Liver (tissue), 9 donors: ENCODE results near the gene MFSD1. TPM values are rescaled to one million over a fixed set of nuclear protein-coding genes. Genes with fewer than 3 reads are reported as not detected.

Experiments used
- DNase-seq: peaks from one replicate; pipeline ENCODE4 v3.0.0-alpha.2; 2017; ENCODE audit warnings: low spot score
- H3K27ac ChIP-seq, 2 donors: one replicate each; pipeline ENCODE4 v1.7.0; 2013; ENCODE audit warnings: inconsistent platforms in 2 of 2, low read length in 2 of 2, control low read depth in 1 of 2, low read depth in 1 of 2, mild to moderate bottlenecking in 1 of 2
- H3K27me3 ChIP-seq, 4 donors: one replicate each; pipeline versions ENCODE4 v1.6.1 to v1.7.0; 2013; ENCODE audit warnings: low read length in 3 of 4, inconsistent platforms in 1 of 4, mild to moderate bottlenecking in 1 of 4, moderate library complexity in 1 of 4; ENCODE audit not compliant: control insufficient read depth in 4 of 4, insufficient read depth in 4 of 4
- H3K36me3 ChIP-seq, 4 donors: one replicate each; pipeline versions ENCODE4 v1.6.1 to v1.7.0; 2013; ENCODE audit warnings: low read length in 3 of 4, mild to moderate bottlenecking in 3 of 4, low read depth in 1 of 4, moderate library complexity in 1 of 4; ENCODE audit not compliant: control insufficient read depth in 4 of 4, insufficient read depth in 3 of 4
- H3K4me1 ChIP-seq, 4 donors: one replicate each; pipeline versions ENCODE4 v1.6.1 to v1.7.0; 2013; ENCODE audit warnings: low read length in 3 of 4, mild to moderate bottlenecking in 3 of 4, moderate library complexity in 1 of 4; ENCODE audit not compliant: control insufficient read depth in 4 of 4, insufficient read depth in 4 of 4
- H3K4me3 ChIP-seq, 3 donors: one replicate each; pipeline versions ENCODE4 v1.6.1 to v1.7.0; 2013; ENCODE audit warnings: low read length in 3 of 3, control low read depth in 1 of 3, low read depth in 1 of 3, mild to moderate bottlenecking in 1 of 3
- H3K9ac ChIP-seq, 2 donors: one replicate each; pipeline ENCODE4 v1.7.0; 2013; ENCODE audit warnings: low read length in 2 of 2, mild to moderate bottlenecking in 2 of 2, moderate library complexity in 2 of 2, control low read depth in 1 of 2, low read depth in 1 of 2
- H3K9me3 ChIP-seq, 4 donors: one replicate each; pipeline versions ENCODE4 v1.6.1 to v1.7.0; 2013; ENCODE audit warnings: low read length in 3 of 4; ENCODE audit not compliant: control insufficient read depth in 4 of 4
- ATF3 ChIP-seq: IDR thresholded peaks from 2 replicates; pipeline ENCODE4 v1.6.1; 2016; ENCODE audit warnings: antibody characterized with exemption
- EGR1 ChIP-seq, 2 donors: IDR thresholded peaks; 2 replicates each; pipeline ENCODE4 v1.6.1; 2016 to 2018; ENCODE audit warnings: antibody characterized with exemption in 2 of 2, low read depth in 2 of 2
- FOXA1 ChIP-seq: IDR thresholded peaks from 2 replicates; pipeline ENCODE4 v1.6.1; 2016; ENCODE audit warnings: antibody characterized with exemption
- FOXA2 ChIP-seq: IDR thresholded peaks from 2 replicates; pipeline ENCODE4 v1.6.1; 2016; ENCODE audit warnings: antibody characterized with exemption
- GABPA ChIP-seq, 2 donors: IDR thresholded peaks in 1 of 2; conservative IDR thresholded peaks in 1 of 2; 2 replicates each; pipeline ENCODE4 v1.6.1; 2016; ENCODE audit warnings: antibody characterized with exemption in 2 of 2, mild to moderate bottlenecking in 1 of 2, moderate library complexity in 1 of 2
- HNF4A ChIP-seq, 2 donors: conservative IDR thresholded peaks; 2 replicates each; pipeline ENCODE4 v1.6.1; 2016; ENCODE audit warnings: antibody characterized with exemption in 2 of 2, mild to moderate bottlenecking in 2 of 2
- HNF4G ChIP-seq: IDR thresholded peaks from 2 replicates; pipeline ENCODE4 v1.6.1; 2016; ENCODE audit warnings: antibody characterized with exemption
- NR2F2 ChIP-seq: IDR thresholded peaks from 2 replicates; pipeline ENCODE4 v1.6.1; 2016; ENCODE audit warnings: antibody characterized with exemption
- RAD21 ChIP-seq, 2 donors: IDR thresholded peaks; 2 replicates each; pipeline ENCODE4 v1.6.1; 2016; ENCODE audit warnings: antibody characterized with exemption in 2 of 2, mild to moderate bottlenecking in 2 of 2
- REST ChIP-seq: IDR thresholded peaks from 2 replicates; pipeline ENCODE4 v1.6.1; 2016; ENCODE audit warnings: antibody characterized with exemption, mild to moderate bottlenecking
- RXRA ChIP-seq, 2 donors: IDR thresholded peaks; 2 replicates each; pipeline ENCODE4 v1.6.1; 2017 to 2018; ENCODE audit warnings: antibody characterized with exemption in 2 of 2, mild to moderate bottlenecking in 1 of 2
- SP1 ChIP-seq: IDR thresholded peaks from 2 replicates; pipeline ENCODE4 v1.6.1; 2018; ENCODE audit warnings: antibody characterized with exemption, mild to moderate bottlenecking
- TAF1 ChIP-seq: conservative IDR thresholded peaks from 2 replicates; pipeline ENCODE4 v1.6.1; 2016; ENCODE audit warnings: antibody characterized with exemption, mild to moderate bottlenecking
- YY1 ChIP-seq: IDR thresholded peaks from 2 replicates; pipeline ENCODE4 v1.6.1; 2016; ENCODE audit warnings: antibody characterized with exemption, mild to moderate bottlenecking
- ZBTB33 ChIP-seq: IDR thresholded peaks from 2 replicates; pipeline ENCODE4 v1.6.1; 2016; ENCODE audit warnings: antibody characterized with exemption
- WGBS: extraction: QIAGEN DNeasy Blood & Tissue Kit; methylation state at CpG from one replicate; pipeline ENCODE4 v1.1.7; 2013; 5-methylcytosine and 5-hydroxymethylcytosine counted together
- polyA plus RNA-seq, 2 donors: library from polyadenylated mRNA; stranded (reverse) in 1 of 2; unstranded in 1 of 2; fragments of 200-250 nt in 1 of 2; fragments of >200 nt in 1 of 2; fragmentation: Nextera tagmentation in 1 of 2; extraction: Ambion mirVana in 1 of 2; gene quantifications; one replicate each; pipeline versions ENCODE4 v1.2.1 to v1.2.3, GENCODE V29; 2013 to 2015
- total RNA-seq, 2 donors: library from RNA; depleted of rRNA; stranded (reverse); fragments of >200 nt; gene quantifications; one replicate each; pipeline ENCODE4 v1.2.3, GENCODE V29; 2014
- TF ChIP-seq, protein P1 (sequence below): fragments of 150-350 bp; IDR thresholded peaks from 2 replicates; pipeline ENCODE4 v1.5.1; 2017; ENCODE audit warnings: improper control_type of control experiment, low read depth, low read length; ENCODE audit not compliant: missing input control
- TF ChIP-seq, protein P2 (sequence below): IDR thresholded peaks from 2 replicates; pipeline ENCODE4 v1.6.1; 2016; ENCODE audit warnings: antibody characterized with exemption
- donor health status: healthy.
- donor health status: healthy.
- donor health status: healthy.
- donor health status: healthy.
- donor health status: healthy.

Gene MFSD1
- total and polyA plus RNA-seq, 4 donors, result 30.4 to 84.7 (median 60.3) TPM

DNA sequence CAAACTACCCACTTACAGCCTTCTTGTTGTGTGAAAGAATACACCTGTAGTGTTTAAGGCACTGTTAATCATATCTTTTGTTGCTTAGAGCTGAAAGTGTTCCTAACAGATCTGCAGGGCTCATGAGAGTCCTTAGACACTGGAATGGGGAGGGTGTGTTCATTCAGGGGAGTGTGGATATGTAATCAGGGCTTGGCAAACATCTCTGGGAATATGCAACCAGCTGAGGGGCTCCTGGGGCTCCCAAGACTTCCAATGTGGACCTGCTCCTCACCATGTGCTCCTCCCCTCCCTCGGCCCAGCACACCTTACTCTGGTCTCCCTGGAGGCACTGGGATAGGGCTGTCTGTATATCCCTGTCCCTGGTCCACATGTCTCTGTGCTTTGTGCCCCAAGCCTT lies 30.3 kb upstream of the MFSD1 start:
- Histone ChIP-seq H3K4me3 (no peak overlapping the region), H3K36me3 (no peaks in the 10 kb centered on the region), H3K27me3 (no peaks in the 10 kb centered on the region), H3K9me3 (no peaks in the 10 kb centered on the region), H3K27ac (no peak overlapping the region), H3K4me1 (peaks cover 0 to 4% (median 0%) of the 10 kb centered on the region in 4 donors), H3K9ac (no peak overlapping the region)
- DNase-seq, result no peak
- 94% methylated on average over 1 of the region's 1 CpG for WGBS
- TF ChIP-seq, protein P1, sequence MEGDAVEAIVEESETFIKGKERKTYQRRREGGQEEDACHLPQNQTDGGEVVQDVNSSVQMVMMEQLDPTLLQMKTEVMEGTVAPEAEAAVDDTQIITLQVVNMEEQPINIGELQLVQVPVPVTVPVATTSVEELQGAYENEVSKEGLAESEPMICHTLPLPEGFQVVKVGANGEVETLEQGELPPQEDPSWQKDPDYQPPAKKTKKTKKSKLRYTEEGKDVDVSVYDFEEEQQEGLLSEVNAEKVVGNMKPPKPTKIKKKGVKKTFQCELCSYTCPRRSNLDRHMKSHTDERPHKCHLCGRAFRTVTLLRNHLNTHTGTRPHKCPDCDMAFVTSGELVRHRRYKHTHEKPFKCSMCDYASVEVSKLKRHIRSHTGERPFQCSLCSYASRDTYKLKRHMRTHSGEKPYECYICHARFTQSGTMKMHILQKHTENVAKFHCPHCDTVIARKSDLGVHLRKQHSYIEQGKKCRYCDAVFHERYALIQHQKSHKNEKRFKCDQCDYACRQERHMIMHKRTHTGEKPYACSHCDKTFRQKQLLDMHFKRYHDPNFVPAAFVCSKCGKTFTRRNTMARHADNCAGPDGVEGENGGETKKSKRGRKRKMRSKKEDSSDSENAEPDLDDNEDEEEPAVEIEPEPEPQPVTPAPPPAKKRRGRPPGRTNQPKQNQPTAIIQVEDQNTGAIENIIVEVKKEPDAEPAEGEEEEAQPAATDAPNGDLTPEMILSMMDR, result no peak
- TF ChIP-seq RXRA (IDR thresholded peaks at IDR 0.05) (no peak), FOXA2 (no peak), EGR1 (IDR thresholded peaks at IDR 0.05; ENCODE audit: low read depth in 2 of 2) (no peak), YY1 (no peak), ATF3 (no peak), HNF4G (no peak), SP1 (no peak), TAF1 (no peak), FOXA1 (no peak), RAD21 (IDR thresholded peaks at IDR 0.05) (no peak), GABPA (IDR thresholded peaks at IDR 0.05 in 1 of 2, conservative IDR thresholded peaks at IDR 0.05 in 1 of 2) (no peak)

DNA sequence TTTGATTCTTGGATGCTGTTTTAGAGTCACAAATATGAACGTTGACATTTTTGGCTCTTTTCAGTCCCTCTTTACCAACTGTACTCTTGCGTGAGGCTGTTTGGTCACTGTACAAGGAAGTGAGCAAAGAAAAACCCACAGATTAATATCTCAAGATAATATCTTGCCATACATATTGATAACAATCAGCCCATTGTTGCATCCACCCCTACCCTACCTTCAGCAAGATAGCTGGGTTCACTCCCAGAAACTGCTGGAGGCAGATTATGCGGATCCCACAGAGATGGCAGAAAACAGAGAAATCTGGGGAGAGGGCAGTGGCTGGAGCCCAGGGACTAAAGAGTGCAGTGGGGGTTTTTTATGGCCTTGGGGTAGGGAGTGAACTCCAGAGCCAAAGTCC lies 29.9 kb upstream of the MFSD1 start:
- Histone ChIP-seq H3K36me3 (no peaks in the 10 kb centered on the region), H3K4me3 (no peak overlapping the region), H3K4me1 (peaks cover 0 to 4% (median 0%) of the 10 kb centered on the region in 4 donors), H3K27me3 (no peaks in the 10 kb centered on the region), H3K9ac (no peak overlapping the region), H3K9me3 (no peaks in the 10 kb centered on the region), H3K27ac (no peak overlapping the region)
- WGBS, result 77% methylated on average over 3 of the region's 3 CpGs
- no peak for DNase-seq
- no peak for TF ChIP-seq SP1
- TF ChIP-seq, protein P1, result no peak
- no peak for TF ChIP-seq RXRA (IDR thresholded peaks at IDR 0.05)
- no peak for TF ChIP-seq GABPA (IDR thresholded peaks at IDR 0.05 in 1 of 2, conservative IDR thresholded peaks at IDR 0.05 in 1 of 2)
- no peak for TF ChIP-seq RAD21 (IDR thresholded peaks at IDR 0.05)
- TF ChIP-seq HNF4A (conservative IDR thresholded peaks at IDR 0.05), result no peak
- no peak for TF ChIP-seq EGR1 (IDR thresholded peaks at IDR 0.05; ENCODE audit: low read depth in 2 of 2)
- no peak for TF ChIP-seq FOXA2
- no peak for TF ChIP-seq NR2F2
- TF ChIP-seq YY1, result no peak
- TF ChIP-seq, protein P2, sequence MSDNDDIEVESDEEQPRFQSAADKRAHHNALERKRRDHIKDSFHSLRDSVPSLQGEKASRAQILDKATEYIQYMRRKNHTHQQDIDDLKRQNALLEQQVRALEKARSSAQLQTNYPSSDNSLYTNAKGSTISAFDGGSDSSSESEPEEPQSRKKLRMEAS, result no peak
- no peak for TF ChIP-seq REST
- no peak for TF ChIP-seq HNF4G
- no peak for TF ChIP-seq ZBTB33
- TF ChIP-seq ATF3, result no peak
- TF ChIP-seq FOXA1, result no peak
- TF ChIP-seq TAF1, result no peak
